ENCODE measurements around the gene SEPTIN2.

The SEPTIN2 gene

GRCh38 chr2:241329669-241330615 lies 14.2 kb downstream of the SEPTIN2 start:
- H3K36me3 ChIP-seq (ENCODE audit: control insufficient read depth, insufficient read depth, low read length), result peaks cover 76% of the 10 kb centered on the region
- no peaks in the 10 kb centered on the region for H3K9me3 ChIP-seq (ENCODE audit: control insufficient read depth, insufficient read depth, low read length)
- H3K27ac ChIP-seq (ENCODE audit: low read depth, low read length), result no peak overlapping the region
- no peaks in the 10 kb centered on the region for H3K4me1 ChIP-seq (ENCODE audit: control insufficient read depth, insufficient read depth, low read length)
- no peak overlapping the region for H3K9ac ChIP-seq (ENCODE audit: low read depth, low read length)
- H3K4me3 ChIP-seq (ENCODE audit: low read depth, low read length), result no peak overlapping the region
- H3K27me3 ChIP-seq (ENCODE audit: control insufficient read depth, insufficient read depth, low read length), result no peaks in the 10 kb centered on the region

- Histone ChIP-seq H3K4me3 (ENCODE audit: low read depth, low read length) (no peak overlapping the region), H3K27ac (ENCODE audit: low read depth, low read length) (no peak overlapping the region), H3K36me3 (ENCODE audit: control insufficient read depth, insufficient read depth, low read length) (peaks cover 76% of the 10 kb centered on the region), H3K27me3 (ENCODE audit: control insufficient read depth, insufficient read depth, low read length) (no peaks in the 10 kb centered on the region), H3K4me1 (ENCODE audit: control insufficient read depth, insufficient read depth, low read length) (no peaks in the 10 kb centered on the region), H3K9ac (ENCODE audit: low read depth, low read length) (no peak overlapping the region), H3K9me3 (ENCODE audit: control insufficient read depth, insufficient read depth, low read length) (no peaks in the 10 kb centered on the region)
Measured at GRCh38 chr2:241330616-241330981, 14.9 kb downstream of the SEPTIN2 start.

GRCh38 chr2:241334813-241335212 lies 19.1 kb downstream of the SEPTIN2 start:
- no peaks in the 10 kb centered on the region for H3K9me3 ChIP-seq (ENCODE audit: control insufficient read depth, insufficient read depth, low read length)
- H3K27me3 ChIP-seq (ENCODE audit: control insufficient read depth, insufficient read depth, low read length), result no peaks in the 10 kb centered on the region
- peaks cover 78% of the 10 kb centered on the region for H3K36me3 ChIP-seq (ENCODE audit: control insufficient read depth, insufficient read depth, low read length)
- H3K27ac ChIP-seq (ENCODE audit: low read depth, low read length), result no peak overlapping the region
- no peaks in the 10 kb centered on the region for H3K4me1 ChIP-seq (ENCODE audit: control insufficient read depth, insufficient read depth, low read length)
- H3K4me3 ChIP-seq (ENCODE audit: low read depth, low read length), result no peak overlapping the region
- H3K9ac ChIP-seq (ENCODE audit: low read depth, low read length), result no peak overlapping the region

DNA sequence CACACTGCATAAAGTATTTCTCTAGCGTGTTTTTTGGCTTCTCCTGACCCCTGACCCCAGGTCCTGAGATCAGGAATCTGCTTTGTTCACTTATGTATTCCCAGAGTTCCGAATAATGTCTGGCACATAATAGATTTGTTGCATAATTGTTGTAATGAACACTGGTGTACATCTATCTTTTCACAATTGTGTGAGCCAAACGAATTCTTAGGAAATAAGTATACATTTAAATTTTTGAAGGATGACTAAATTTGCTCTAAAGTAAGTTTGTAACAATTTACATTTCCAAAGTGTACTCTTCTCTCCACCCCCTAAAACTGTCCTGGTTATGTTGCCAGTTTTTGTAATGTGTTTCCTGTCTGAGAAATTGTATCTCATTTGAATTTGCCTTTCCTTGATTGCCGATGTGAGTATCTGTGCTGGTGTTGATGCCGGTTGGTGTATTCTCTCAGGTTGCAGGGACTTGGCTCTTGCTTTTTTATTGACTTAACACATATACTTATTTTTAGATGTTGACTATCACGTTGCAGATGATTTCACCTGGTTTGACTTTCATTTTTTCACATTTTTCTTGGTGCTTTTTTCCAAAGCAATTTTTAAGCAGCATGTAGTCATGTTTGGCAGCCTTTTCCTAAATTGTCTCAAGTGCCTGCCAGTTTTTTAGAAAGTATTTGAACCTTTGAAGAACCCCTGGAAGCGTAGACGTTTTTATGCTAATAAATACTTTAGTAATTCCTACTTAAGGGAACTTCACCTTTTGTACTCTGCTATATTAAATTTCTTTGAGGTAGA lies 24.3 kb downstream of the SEPTIN2 start:
- no peaks in the 10 kb centered on the region for H3K4me1 ChIP-seq (ENCODE audit: control insufficient read depth, insufficient read depth, low read length)
- H3K27ac ChIP-seq (ENCODE audit: low read depth, low read length), result no peak overlapping the region
- H3K9me3 ChIP-seq (ENCODE audit: control insufficient read depth, insufficient read depth, low read length), result no peaks in the 10 kb centered on the region
- peaks cover 94% of the 10 kb centered on the region for H3K36me3 ChIP-seq (ENCODE audit: control insufficient read depth, insufficient read depth, low read length)
- H3K27me3 ChIP-seq (ENCODE audit: control insufficient read depth, insufficient read depth, low read length), result no peaks in the 10 kb centered on the region
- no peak overlapping the region for H3K9ac ChIP-seq (ENCODE audit: low read depth, low read length)
- H3K4me3 ChIP-seq (ENCODE audit: low read depth, low read length), result no peak overlapping the region

- H3K27ac ChIP-seq (ENCODE audit: low read depth, low read length), result no peak overlapping the region
- no peak overlapping the region for H3K4me3 ChIP-seq (ENCODE audit: low read depth, low read length)
- no peaks in the 10 kb centered on the region for H3K4me1 ChIP-seq (ENCODE audit: control insufficient read depth, insufficient read depth, low read length)
- peaks cover 94% of the 10 kb centered on the region for H3K36me3 ChIP-seq (ENCODE audit: control insufficient read depth, insufficient read depth, low read length)
- no peaks in the 10 kb centered on the region for H3K27me3 ChIP-seq (ENCODE audit: control insufficient read depth, insufficient read depth, low read length)
- no peak overlapping the region for H3K9ac ChIP-seq (ENCODE audit: low read depth, low read length)
- no peaks in the 10 kb centered on the region for H3K9me3 ChIP-seq (ENCODE audit: control insufficient read depth, insufficient read depth, low read length)
Measured at GRCh38 chr2:241340631-241341163, 25.0 kb downstream of the SEPTIN2 start.

DNA sequence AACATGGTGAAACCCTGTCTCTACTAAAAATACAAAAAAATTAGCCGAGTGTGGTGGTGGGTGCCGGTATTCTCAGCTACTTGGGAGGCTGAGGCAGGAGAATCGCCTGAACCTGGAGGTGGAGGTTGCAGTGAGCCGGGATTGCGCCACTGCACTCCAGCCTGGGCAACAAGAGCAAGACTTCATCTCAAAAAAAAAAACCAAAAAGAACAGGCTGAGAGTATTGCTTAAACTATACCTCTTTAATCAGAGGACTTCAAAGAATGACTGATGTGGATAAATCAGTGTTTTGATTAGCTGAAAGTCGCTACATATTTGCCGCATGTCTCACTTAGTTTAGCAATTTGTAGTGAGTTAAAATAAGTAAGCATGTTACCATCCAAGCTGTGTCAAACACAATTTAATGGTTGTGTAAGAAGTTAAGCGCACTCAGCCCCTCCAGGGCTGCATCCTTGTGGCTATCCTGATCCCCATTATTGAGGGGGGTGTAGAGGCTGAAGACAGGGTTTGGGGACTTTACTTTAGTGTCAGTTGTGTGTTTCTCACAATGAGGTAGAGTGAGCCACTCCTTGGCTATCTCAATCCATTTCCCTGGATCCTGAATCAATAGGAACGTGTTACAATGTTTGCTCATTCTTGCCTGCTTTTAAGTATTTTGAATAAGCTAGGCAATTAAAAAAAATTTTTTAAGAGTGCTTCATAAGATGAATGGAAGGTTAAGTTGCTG lies 29.4 kb downstream of the SEPTIN2 start:
- Histone ChIP-seq H3K4me3 (ENCODE audit: low read depth, low read length) (no peak overlapping the region), H3K9ac (ENCODE audit: low read depth, low read length) (no peak overlapping the region), H3K27ac (ENCODE audit: low read depth, low read length) (no peak overlapping the region), H3K9me3 (ENCODE audit: control insufficient read depth, insufficient read depth, low read length) (no peaks in the 10 kb centered on the region), H3K36me3 (ENCODE audit: control insufficient read depth, insufficient read depth, low read length) (peaks cover 98% of the 10 kb centered on the region), H3K27me3 (ENCODE audit: control insufficient read depth, insufficient read depth, low read length) (no peaks in the 10 kb centered on the region), H3K4me1 (ENCODE audit: control insufficient read depth, insufficient read depth, low read length) (no peaks in the 10 kb centered on the region)

DNA sequence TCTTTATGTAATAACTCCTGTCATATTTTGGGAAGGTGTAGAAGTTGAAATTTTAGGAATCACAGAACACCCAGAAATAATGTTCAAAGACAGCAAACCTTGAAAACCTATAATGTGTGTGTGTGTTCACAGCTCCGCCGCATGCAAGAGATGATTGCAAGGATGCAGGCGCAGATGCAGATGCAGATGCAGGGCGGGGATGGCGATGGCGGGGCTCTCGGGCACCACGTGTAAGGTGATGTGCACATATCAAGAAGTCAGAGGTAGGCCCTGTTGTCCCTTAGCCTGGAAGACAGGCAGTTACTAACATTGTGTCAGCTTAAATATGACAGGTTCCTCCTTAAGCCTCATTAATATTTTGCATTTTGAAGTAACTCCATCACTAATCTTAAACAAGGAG lies 34.2 kb downstream of the SEPTIN2 start:
- H3K9ac ChIP-seq (ENCODE audit: low read depth, low read length), result no peak overlapping the region
- H3K36me3 ChIP-seq (ENCODE audit: control insufficient read depth, insufficient read depth, low read length), result peaks cover 94% of the 10 kb centered on the region
- H3K4me3 ChIP-seq (ENCODE audit: low read depth, low read length), result no peak overlapping the region
- H3K27ac ChIP-seq (ENCODE audit: low read depth, low read length), result no peak overlapping the region
- H3K9me3 ChIP-seq (ENCODE audit: control insufficient read depth, insufficient read depth, low read length), result no peaks in the 10 kb centered on the region
- H3K4me1 ChIP-seq (ENCODE audit: control insufficient read depth, insufficient read depth, low read length), result peaks cover 6% of the 10 kb centered on the region; the same call in 1 of the 2 replicates
- H3K27me3 ChIP-seq (ENCODE audit: control insufficient read depth, insufficient read depth, low read length), result no peaks in the 10 kb centered on the region

- Histone ChIP-seq H3K4me3 (ENCODE audit: low read depth, low read length) (no peak overlapping the region), H3K9ac (ENCODE audit: low read depth, low read length) (no peak overlapping the region), H3K27ac (ENCODE audit: low read depth, low read length) (no peak overlapping the region), H3K36me3 (ENCODE audit: control insufficient read depth, insufficient read depth, low read length) (peaks cover 88% of the 10 kb centered on the region), H3K9me3 (ENCODE audit: control insufficient read depth, insufficient read depth, low read length) (no peaks in the 10 kb centered on the region), H3K27me3 (ENCODE audit: control insufficient read depth, insufficient read depth, low read length) (no peaks in the 10 kb centered on the region), H3K4me1 (ENCODE audit: control insufficient read depth, insufficient read depth, low read length) (peaks cover 6% of the 10 kb centered on the region; the same call in 1 of the 2 replicates)
Measured at GRCh38 chr2:241350530-241350877, 34.8 kb downstream of the SEPTIN2 start.

- no peaks in the 10 kb centered on the region for H3K27me3 ChIP-seq (ENCODE audit: control insufficient read depth, insufficient read depth, low read length)
- H3K4me3 ChIP-seq (ENCODE audit: low read depth, low read length), result no peak overlapping the region
- peaks cover 83% of the 10 kb centered on the region for H3K36me3 ChIP-seq (ENCODE audit: control insufficient read depth, insufficient read depth, low read length)
- H3K27ac ChIP-seq (ENCODE audit: low read depth, low read length), result peak overlapping the region; percentile 5
- H3K9me3 ChIP-seq (ENCODE audit: control insufficient read depth, insufficient read depth, low read length), result no peaks in the 10 kb centered on the region
- H3K9ac ChIP-seq (ENCODE audit: low read depth, low read length), result no peak overlapping the region
- peaks cover 6% of the 10 kb centered on the region; the same call in 1 of the 2 replicates for H3K4me1 ChIP-seq (ENCODE audit: control insufficient read depth, insufficient read depth, low read length)
Measured at GRCh38 chr2:241350878-241351639, 35.3 kb downstream of the SEPTIN2 start.

DNA sequence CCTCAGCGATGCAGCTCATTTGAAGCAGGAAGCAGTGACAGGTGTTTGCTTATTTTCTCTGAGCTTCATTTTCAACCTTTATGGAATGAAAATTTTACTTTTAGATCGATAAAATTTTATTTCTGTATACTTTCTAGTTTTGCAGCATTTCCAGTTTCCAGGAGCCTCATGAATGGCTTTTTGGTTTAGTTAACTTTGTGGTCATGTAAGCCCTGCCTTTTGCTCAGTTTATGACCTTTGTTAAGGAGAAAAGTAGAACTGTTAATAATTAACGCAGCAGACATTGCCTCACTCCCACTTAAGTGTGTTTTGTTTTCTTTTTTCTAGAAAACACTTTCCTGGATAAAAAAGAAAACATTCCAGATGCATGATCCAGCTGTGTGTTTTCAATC lies 35.9 kb downstream of the SEPTIN2 start:
- Histone ChIP-seq H3K4me1 (ENCODE audit: control insufficient read depth, insufficient read depth, low read length) (peaks cover 6% of the 10 kb centered on the region; the same call in 1 of the 2 replicates), H3K27ac (ENCODE audit: low read depth, low read length) (peak overlapping the region; percentile 5), H3K4me3 (ENCODE audit: low read depth, low read length) (no peak overlapping the region), H3K36me3 (ENCODE audit: control insufficient read depth, insufficient read depth, low read length) (peaks cover 77% of the 10 kb centered on the region), H3K9me3 (ENCODE audit: control insufficient read depth, insufficient read depth, low read length) (no peaks in the 10 kb centered on the region), H3K9ac (ENCODE audit: low read depth, low read length) (no peak overlapping the region), H3K27me3 (ENCODE audit: control insufficient read depth, insufficient read depth, low read length) (no peaks in the 10 kb centered on the region)
